IPS-18c (cell line): ENCODE results near the gene LSM14A.
A peak's percentile ranks its signal among the peaks of the same experiment; 100 is the strongest.
"Not testable (repeated sequence)": the region's sequence is repeated elsewhere in the genome, so short reads cannot be mapped to it uniquely, and the experiment has no call there.

Source experiments
- H3K4me3 ChIP-seq: 2 replicates; pipeline ENCODE4 v1.7.0; 2013; ENCODE audit warnings: low read depth, mild to moderate bottlenecking, low read length, moderate library complexity; ENCODE audit not compliant: insufficient read depth
- H3K9me3 ChIP-seq: one replicate; pipeline ENCODE4 v1.6.1; 2013; ENCODE audit warnings: mild to moderate bottlenecking, low read length, moderate library complexity; ENCODE audit not compliant: control insufficient read depth, insufficient read depth

The LSM14A gene

DNA sequence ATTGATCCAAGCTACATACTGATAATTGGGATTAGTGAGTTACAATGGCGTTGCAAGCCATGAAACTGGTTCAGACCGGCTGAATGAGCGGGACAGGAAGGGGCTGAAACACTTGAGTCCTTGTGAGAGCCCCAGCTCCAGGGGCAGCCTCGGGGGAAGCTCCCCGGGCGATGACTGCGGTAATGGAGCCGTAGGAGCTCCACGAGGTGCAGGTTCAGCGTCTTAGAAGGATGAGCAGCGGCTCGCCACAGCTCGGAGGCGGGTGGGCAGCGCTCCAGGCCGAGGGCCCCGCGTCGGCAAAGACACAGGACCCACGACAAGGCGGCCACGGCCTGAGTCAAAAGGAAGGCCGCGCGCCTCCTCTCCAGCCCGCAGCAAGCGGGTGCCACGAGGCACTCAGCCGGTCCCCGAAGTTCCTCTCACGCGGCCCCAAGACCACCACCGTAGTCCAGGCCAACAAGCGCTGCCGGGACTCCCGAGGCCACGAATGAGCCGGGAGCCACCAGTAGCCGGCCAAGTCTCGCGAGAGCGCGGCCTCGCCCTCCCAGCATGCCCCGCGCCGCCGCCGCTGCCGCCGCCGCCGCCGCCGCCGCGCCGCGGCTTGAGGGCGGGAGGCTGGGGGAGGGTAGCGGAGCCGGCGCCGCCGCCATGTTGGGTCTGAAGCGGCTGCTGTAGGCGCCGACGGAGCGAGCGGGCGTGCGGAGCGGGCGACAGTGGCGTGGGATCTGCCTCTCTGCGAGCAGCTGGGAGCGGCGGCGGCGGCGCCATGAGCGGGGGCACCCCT lies at the start of gene LSM14A:
Gene LSM14A, plus strand, starts transcription at position 628 of the 784 bp plus-strand sequence. Its CDS starts 139 bp downstream, at position 767.
- H3K9me3 ChIP-seq, result no peaks in the 10 kb centered on the region
- peak within 1 kb of the TSS; percentile 95 for H3K4me3 ChIP-seq

DNA sequence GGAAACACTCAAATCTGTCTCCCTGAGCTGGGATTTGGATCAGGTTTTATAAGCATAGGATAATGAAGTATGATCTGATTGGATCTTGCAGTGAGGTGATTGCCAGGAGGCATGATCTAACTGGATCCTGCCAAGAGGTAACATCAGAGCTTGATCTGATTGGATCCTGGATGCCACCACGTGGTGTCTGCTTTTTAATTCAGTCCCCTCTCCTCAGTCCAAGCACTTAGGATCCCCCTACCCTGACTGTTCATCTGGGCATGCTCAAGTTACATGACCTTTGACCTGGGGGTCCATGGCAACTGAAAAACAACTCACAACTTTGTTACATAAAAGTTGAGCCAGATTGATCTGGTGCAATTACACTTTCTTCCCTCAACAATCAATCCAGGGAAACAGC lies 47.5 kb upstream of the LSM14A start:
- H3K9me3 ChIP-seq, result no peaks in the 10 kb centered on the region
- no peak overlapping the region for H3K4me3 ChIP-seq

GRCh38 chr19:34126966-34127365 lies 45.3 kb upstream of the LSM14A start:
- no peaks in the 10 kb centered on the region for H3K9me3 ChIP-seq
- H3K4me3 ChIP-seq, result no peak overlapping the region

GRCh38 chr19:34127684-34128189 lies 44.6 kb upstream of the LSM14A start:
- Histone ChIP-seq H3K9me3 (no peaks in the 10 kb centered on the region), H3K4me3 (no peak overlapping the region)

GRCh38 chr19:34128558-34129250 lies 43.6 kb upstream of the LSM14A start:
- H3K4me3 ChIP-seq, result no peak overlapping the region

DNA sequence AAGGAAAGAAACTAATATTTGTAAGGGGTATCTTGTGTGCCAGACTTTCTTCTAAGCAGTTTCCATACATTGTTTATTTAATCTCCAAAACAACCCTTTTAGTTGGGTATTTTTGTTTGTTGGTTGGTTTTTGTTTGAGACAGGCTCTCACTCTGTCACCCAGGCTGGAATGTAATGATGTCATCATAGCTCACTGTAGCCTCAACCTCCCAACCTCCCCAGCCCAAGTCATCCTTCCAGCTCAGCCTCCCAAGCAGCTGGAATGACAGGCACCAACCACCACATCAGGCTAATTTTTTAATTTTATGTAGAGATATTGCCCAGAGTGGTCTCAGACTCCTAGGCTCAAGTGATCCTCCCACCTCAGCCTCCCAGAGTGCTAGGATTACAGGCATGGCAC lies 41.2 kb upstream of the LSM14A start:
- Histone ChIP-seq H3K4me3 (no peak overlapping the region), H3K9me3 (no peaks in the 10 kb centered on the region)

More at GRCh38 chr19:34128558-34129250, 43.6 kb upstream of the LSM14A start:
- H3K9me3 ChIP-seq, result no peaks in the 10 kb centered on the region

GRCh38 chr19:34132145-34132544 lies 40.2 kb upstream of the LSM14A start:
- not testable (repeated sequence) for H3K9me3 ChIP-seq, H3K4me3 ChIP-seq

- not testable (repeated sequence) for H3K9me3 ChIP-seq, H3K4me3 ChIP-seq
Observed at GRCh38 chr19:34132706-34133105, 39.6 kb upstream of the LSM14A start.

DNA sequence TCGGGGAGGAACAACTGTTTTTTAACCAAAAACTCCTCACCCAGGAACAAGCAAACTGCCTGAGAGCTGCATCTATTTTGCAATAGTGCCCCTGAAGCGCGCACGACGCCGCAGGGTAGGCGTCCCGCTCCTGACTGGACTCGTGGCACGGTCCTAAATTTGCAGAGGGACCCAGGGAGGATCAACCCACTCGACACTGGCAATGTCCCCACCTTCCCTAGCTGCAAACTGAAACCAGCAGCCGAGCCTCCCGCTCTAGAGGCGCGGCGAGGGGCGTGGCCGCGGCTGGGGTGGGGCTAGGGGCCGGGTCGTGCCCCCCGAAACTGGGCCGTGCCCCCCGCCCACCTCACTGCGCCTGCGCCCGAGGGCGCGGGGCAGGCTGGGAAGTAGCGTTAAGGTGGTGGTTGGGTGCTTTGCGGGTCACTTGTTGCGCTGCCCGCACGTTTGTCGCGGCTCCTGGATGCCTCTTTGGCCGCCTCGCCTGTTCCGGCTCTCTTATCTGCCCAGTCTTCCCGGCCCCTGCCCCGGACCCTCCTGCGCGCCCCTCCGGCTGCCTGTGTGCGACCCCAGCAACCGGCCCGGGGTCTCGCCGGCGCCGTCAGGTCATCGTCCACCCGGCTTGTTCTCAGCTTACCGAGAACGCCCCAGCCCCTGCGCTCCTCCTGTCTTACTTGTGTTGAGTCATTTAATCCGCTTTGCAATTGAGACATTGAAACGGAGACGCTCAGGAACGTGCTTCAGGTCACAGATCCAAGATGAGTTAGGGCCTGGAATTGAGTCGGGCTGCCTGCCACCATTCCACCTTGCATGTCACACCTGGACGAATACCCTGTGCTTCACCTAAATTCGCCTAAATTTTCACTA lies 37.9 kb upstream of the LSM14A start:
- Histone ChIP-seq H3K9me3 (no peaks in the 10 kb centered on the region), H3K4me3 (peak overlapping the region; percentile 78)

- no peaks in the 10 kb centered on the region for H3K9me3 ChIP-seq
- peak overlapping the region; percentile 78 for H3K4me3 ChIP-seq
Observed at GRCh38 chr19:34135054-34135800, 37.1 kb upstream of the LSM14A start.

- Histone ChIP-seq H3K9me3 (no peaks in the 10 kb centered on the region), H3K4me3 (no peak overlapping the region)
Observed at GRCh38 chr19:34135821-34136611, 36.3 kb upstream of the LSM14A start.

DNA sequence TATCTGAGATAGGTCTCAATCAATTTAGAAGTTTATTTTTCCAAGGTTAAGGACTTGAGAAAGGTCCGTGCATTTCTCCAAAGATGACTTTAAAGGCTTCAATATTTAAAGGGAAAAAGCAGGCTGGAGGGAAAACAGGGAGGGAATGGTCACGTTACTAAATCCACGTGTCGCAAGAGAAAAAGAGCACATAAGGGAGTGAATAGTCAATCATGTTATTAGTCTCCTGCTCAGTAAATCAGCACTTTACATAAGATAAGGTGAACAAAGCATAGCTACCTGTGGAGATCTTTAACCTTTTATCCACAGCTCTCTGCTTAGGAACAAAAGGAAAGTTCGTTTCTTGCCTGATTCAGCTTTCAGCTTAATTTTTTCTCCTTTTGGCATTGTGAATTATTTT lies 31.3 kb upstream of the LSM14A start:
- Histone ChIP-seq H3K9me3 (peaks cover 5% of the 10 kb centered on the region), H3K4me3 (no peak overlapping the region)

- no peak overlapping the region for H3K4me3 ChIP-seq
- H3K9me3 ChIP-seq, result peaks cover 5% of the 10 kb centered on the region
Observed at GRCh38 chr19:34142440-34142839, 29.9 kb upstream of the LSM14A start.

GRCh38 chr19:34145741-34146202 lies 26.5 kb upstream of the LSM14A start:
- H3K4me3 ChIP-seq, result no peak overlapping the region
- H3K9me3 ChIP-seq, result peaks cover 5% of the 10 kb centered on the region

GRCh38 chr19:34148658-34149185 lies 23.6 kb upstream of the LSM14A start:
- H3K9me3 ChIP-seq, result no peaks in the 10 kb centered on the region
- H3K4me3 ChIP-seq, result no peak overlapping the region

DNA sequence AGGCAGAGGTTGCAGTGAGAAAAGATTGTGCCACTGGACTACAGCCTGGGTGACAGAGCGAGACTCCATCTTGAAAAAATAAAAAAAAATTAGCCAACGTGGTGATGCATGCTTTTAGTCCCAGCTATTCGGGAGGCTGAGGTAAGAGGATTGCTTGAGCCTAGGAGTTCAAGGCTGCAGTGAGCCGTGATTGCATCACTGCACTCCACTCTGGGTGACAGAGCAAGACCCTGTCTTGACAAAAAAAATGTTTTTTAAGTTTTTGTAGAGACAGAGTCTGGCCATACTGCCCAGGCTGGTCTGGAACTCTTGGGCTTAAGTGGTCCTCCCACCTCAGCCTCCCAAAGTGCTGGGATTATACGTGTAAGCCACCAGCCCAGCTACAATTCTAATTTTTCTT lies 22.4 kb upstream of the LSM14A start:
- Histone ChIP-seq H3K4me3 (no peak overlapping the region), H3K9me3 (no peaks in the 10 kb centered on the region)
